GM21423 (cell line): ENCODE results near the gene SPRY1.

ENCODE experiments used
- ATAC-seq: cut with Tn5 transposase; IDR thresholded peaks from one replicate; pipeline ENCODE4 v1.9.1; 2021; ENCODE audit warnings: mild to moderate bottlenecking, moderate library complexity; ENCODE audit not compliant: unreplicated experiment

SPRY1 gene, protein sequence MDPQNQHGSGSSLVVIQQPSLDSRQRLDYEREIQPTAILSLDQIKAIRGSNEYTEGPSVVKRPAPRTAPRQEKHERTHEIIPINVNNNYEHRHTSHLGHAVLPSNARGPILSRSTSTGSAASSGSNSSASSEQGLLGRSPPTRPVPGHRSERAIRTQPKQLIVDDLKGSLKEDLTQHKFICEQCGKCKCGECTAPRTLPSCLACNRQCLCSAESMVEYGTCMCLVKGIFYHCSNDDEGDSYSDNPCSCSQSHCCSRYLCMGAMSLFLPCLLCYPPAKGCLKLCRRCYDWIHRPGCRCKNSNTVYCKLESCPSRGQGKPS

GRCh38 chr4:123396307-123397143 is at the start of gene SPRY1:
Gene SPRY1, plus strand, starts transcription at chr4:123396795. Its CDS starts 4,797 bp downstream, at chr4:123401592.
- ATAC-seq = peak; percentile 48

DNA sequence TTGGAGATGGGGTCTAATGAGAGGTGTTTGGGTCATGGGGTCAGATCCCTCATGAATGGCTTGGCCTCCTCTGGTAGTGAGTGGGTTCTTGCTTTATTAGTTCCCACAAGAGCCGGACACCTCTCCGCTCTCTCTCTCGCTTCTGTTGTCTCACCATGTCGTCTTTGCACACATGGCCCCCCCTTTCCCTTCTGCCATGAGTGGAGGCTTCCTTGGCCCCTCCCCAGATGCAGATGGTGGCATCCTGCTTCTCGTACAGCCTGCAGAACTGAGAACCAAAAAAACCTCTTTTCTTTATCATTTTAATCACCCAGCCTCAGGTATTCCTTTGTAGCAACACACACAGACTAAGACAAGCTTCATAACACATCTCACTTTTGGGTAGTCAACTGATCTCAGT is 49.6 kb upstream of the SPRY1 start:
- no peak for ATAC-seq

- ATAC-seq = no peak
Measured at GRCh38 chr4:123348946-123349345, 47.6 kb upstream of the SPRY1 start.

- ATAC-seq = no peak
Measured at GRCh38 chr4:123349421-123350190, 47.0 kb upstream of the SPRY1 start.

DNA sequence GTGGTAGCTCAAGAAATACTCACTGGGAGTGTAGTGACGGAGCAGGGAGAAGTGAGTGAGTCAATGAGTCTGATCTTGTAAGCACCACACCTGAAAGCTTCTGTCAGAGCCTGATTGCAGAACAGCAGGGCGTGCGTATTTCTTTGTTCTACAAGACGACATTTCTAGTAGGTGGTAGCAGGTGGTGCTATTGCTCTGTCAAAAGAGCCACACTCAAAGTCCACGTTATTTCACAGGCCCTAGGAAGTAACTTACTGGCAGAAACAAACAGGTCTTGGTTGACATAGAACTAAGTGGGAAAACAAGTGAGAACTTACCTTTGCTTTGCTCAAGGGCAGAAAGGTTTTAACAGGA is 46.4 kb upstream of the SPRY1 start:
- ATAC-seq = no peak

- ATAC-seq = no peak
Measured at GRCh38 chr4:123350726-123351125, 45.9 kb upstream of the SPRY1 start.

DNA sequence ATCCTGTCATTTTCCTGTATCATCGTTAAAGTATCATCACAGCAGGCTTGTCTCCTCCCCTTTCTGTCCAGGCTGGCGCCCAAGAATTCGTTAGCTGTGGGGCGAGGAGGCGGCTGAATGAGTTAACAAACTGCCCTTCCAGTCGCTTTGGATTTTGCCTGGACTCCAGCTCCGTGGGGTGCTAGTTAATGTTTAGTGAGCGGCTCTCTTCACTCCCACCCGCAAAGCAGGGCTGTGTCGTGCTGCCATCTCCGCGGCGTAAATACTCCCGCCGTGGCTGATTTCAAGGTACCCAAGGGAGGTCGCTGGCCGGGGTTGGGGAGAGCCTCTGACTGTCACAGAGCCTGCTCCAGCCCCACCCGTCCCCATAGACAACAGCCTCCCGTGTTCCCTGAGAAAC is 44.9 kb upstream of the SPRY1 start:
- no peak for ATAC-seq

- ATAC-seq = no peak
Measured at GRCh38 chr4:123352240-123352945, 44.2 kb upstream of the SPRY1 start.

DNA sequence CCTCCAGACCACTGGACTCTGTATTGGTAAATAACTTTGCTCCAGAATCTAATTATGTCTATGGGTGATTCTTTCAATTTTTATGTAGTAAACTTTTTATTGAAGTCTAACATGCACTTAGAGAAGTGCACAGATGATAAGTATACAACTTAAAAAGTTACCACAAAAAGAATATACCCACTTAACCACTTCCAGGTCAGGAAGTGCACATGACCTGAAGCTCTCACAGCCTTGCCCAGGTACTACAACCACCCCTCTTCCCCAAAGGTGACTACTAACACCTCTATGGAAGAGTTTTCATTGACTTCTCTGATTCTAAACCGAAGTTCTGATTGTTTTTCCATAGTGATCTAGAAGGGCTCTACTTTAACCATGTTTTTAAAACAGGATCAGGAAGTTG is 43.6 kb upstream of the SPRY1 start:
- ATAC-seq = no peak

DNA sequence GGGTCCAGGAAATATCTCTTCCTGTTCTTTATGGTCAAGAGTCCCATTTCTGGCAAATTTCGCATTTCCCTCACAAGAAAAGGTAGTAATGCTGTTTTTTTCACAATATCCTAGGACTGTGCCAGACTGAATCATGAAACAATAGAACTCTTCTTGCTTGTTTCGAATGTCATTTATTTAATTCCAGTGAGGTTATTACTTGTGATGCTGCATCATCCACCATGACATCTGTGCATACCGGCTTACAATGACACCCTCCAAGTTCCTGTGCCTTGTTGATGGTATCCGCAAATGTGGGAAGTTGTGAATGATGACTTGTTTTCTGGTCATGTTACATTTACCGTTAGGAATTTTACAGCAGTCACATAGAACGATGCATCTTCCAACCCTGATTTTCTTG is 42.9 kb upstream of the SPRY1 start:
- ATAC-seq = no peak

DNA sequence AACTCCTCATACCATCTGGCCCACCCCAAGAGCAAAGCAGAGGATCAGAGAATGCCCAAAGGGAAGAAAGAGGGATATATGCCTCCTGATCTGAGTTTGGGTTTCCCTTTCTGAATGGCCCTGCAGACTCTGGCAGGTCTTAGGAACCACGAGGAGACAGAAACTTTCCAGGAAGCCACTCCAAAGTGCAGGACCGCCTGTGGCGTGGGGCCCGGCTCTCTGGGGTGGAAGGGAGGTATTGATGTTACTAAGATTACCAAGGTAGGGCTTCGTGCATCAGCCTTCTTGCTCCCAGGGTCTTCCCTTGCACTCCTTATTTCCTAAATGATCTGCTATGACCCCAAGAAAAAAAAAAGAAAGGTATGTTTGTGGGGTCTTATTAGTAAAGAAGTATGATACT is 41.9 kb upstream of the SPRY1 start:
- no peak for ATAC-seq

GRCh38 chr4:123356921-123357320 is 39.7 kb upstream of the SPRY1 start:
- no peak for ATAC-seq

DNA sequence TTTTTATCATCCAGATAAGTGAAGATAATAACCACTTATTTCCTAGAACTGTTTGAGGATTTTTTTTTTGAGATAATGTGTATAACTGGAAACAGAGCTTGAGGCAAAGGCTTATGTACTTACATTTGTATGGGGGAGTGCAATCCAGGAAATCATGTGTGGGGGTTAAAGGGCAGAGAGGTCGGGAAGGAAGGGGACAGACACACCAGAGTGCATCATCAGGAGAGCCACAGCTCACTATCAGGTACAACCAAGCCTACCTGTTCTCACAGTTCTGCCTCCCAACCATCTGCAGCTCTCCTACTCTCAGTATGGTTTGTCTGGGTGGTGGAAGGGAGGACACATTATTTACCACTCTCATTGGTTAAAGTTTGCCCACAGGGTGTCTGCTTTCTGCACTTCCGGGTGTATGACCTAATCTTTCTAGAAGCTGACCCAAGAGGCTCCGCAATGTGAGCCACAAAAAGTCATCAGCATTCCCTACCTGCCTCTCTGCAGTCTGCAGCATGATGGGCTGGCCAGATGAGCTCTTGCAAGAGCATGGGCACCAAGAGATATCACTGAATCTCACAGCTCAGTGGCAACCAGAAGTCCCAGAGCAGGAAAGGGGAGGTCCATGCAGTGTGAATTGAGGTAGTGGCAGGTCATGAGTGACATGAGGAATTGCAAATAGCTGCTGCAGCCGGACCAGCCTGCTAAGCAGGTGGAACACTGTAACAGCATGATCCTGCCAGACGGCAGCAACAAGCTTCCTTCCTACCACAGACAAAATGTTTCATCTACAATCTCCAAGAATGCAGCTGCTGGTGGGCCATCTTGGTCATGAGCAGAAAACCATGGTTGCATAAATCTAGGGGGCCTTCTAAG is 36.9 kb upstream of the SPRY1 start:
- ATAC-seq = no peak

GRCh38 chr4:123361195-123361861 is 35.3 kb upstream of the SPRY1 start:
- ATAC-seq = no peak

GRCh38 chr4:123362103-123362502 is 34.5 kb upstream of the SPRY1 start:
- no peak for ATAC-seq

DNA sequence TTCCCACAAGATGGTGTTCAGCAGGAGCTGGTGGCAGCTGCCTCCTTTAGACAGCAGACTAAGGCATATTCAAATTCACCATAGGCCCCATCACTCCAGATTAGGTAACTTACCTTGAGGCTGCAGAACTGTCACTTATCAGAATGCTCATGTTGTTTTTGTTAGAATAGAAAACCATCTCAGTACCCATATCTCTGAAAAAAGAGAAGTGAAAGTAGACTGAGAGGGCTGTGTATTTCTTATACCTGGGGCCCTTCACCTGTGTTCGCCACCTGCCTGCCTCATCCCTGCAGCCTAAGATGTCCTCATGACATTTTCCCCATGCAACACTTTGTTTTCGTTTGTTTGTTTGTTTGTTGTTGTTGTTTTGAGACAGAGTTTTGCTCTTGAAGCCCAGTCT is 32.9 kb upstream of the SPRY1 start:
- ATAC-seq = peak; percentile 90

DNA sequence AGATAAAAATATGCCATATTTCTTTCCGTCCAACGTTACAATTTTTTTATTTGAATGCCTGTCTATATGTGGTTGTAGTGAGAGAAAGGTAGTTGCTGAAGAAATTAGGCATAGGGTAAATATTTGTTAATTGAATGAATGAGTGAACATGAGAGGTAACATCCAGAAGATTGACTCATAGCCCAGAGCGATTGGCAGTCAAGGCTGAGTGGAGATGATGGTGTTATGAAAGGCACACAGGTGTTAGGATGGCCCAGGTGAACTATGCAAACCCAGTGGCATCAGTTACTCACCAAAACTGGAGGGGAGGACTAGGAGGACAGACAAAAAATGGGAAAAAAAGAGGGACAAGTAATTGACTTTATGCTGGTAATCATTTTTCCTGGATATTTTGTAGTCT is 31.7 kb upstream of the SPRY1 start:
- ATAC-seq = no peak

GRCh38 chr4:123365412-123365811 is 31.2 kb upstream of the SPRY1 start:
- no peak for ATAC-seq

GRCh38 chr4:123366144-123366748 is 30.3 kb upstream of the SPRY1 start:
- ATAC-seq = no peak
